ENCODE measurements around the gene KIFC1.

DNA sequence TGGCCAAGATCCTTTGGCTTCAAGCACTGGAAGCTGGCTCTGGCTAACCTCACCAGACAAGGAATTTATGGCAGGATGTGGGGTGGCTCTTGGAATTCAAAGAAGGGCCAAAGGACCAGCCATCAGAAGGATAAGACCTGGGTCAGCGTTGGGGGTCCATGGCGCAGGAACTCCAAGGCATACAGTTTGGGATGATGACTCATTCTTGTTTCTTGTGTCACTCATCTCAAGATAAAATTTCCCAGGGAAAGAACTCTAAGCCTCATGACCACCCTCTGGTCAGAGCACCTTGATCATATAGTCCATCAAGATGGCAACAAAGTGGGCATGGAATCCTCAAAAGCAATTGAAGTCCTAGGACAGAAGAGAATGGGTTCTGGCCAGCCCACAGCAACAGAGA is 67.6 kb downstream of the KIFC1 start:
- TF ChIP-seq, protein P1, sequence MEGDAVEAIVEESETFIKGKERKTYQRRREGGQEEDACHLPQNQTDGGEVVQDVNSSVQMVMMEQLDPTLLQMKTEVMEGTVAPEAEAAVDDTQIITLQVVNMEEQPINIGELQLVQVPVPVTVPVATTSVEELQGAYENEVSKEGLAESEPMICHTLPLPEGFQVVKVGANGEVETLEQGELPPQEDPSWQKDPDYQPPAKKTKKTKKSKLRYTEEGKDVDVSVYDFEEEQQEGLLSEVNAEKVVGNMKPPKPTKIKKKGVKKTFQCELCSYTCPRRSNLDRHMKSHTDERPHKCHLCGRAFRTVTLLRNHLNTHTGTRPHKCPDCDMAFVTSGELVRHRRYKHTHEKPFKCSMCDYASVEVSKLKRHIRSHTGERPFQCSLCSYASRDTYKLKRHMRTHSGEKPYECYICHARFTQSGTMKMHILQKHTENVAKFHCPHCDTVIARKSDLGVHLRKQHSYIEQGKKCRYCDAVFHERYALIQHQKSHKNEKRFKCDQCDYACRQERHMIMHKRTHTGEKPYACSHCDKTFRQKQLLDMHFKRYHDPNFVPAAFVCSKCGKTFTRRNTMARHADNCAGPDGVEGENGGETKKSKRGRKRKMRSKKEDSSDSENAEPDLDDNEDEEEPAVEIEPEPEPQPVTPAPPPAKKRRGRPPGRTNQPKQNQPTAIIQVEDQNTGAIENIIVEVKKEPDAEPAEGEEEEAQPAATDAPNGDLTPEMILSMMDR (IDR thresholded peaks at IDR 0.05): no peak
- no peak for TF ChIP-seq POLR2AphosphoS5 (IDR thresholded peaks at IDR 0.05; ENCODE audit: insufficient read depth in 1 of 2, low read depth in 1 of 2)
- no peak for TF ChIP-seq POLR2A (IDR thresholded peaks at IDR 0.05)
